Immature natural killer cell (primary cell): ENCODE data around the gene PPM1N. TPM values are rescaled to one million over a fixed set of nuclear protein-coding genes. Genes with fewer than 3 reads are reported as not detected.

ENCODE experiments used
- DNase-seq, 3 donors: peaks; one replicate each; pipeline ENCODE4 v3.0.0; 2022; ENCODE audit warnings: mixed read lengths in 1 of 3
- H3K27ac Mint-ChIP-seq, 6 donors: one replicate each; pipeline ENCODE4 v1.8.0; 2020; ENCODE audit warnings: mixed read lengths in 6 of 6, mild to moderate bottlenecking in 5 of 6, inconsistent platforms in 4 of 6, moderate library complexity in 3 of 6
- H3K27me3 Mint-ChIP-seq, 3 donors: one replicate each; pipeline ENCODE4 v1.8.0; 2020 to 2021; ENCODE audit warnings: low read depth in 3 of 3, mild to moderate bottlenecking in 3 of 3, mixed read lengths in 3 of 3, moderate library complexity in 3 of 3, inconsistent platforms in 1 of 3
- H3K36me3 Mint-ChIP-seq, 3 donors: one replicate each; pipeline ENCODE4 v1.8.0; 2020; ENCODE audit warnings: mixed read lengths in 3 of 3, inconsistent platforms in 2 of 3, mild to moderate bottlenecking in 2 of 3
- H3K4me1 Mint-ChIP-seq, 2 donors: one replicate each; pipeline ENCODE4 v1.8.0; 2020; ENCODE audit warnings: inconsistent platforms in 2 of 2, mild to moderate bottlenecking in 2 of 2, mixed read lengths in 2 of 2, moderate library complexity in 1 of 2
- H3K4me3 Mint-ChIP-seq, 5 donors: one replicate each; pipeline ENCODE4 v1.8.0; 2020; ENCODE audit warnings: mild to moderate bottlenecking in 5 of 5, mixed read lengths in 5 of 5, inconsistent platforms in 3 of 5, moderate library complexity in 3 of 5
- H3K9me3 Mint-ChIP-seq, 6 donors: one replicate each; pipeline ENCODE4 v1.8.0; 2020; ENCODE audit warnings: mild to moderate bottlenecking in 6 of 6, mixed read lengths in 6 of 6, inconsistent platforms in 4 of 6, moderate library complexity in 3 of 6
- polyA plus RNA-seq, 3 donors: library from polyadenylated mRNA; unstranded; fragments of 300-500 nt; fragmentation: Illumina TruSeq; gene quantifications; one replicate each; pipeline ENCODE4 v1.2.3, GENCODE V29; 2021

The PPM1N gene
- polyA plus RNA-seq, 3 donors from 2014 or later: 3.9 to 5.7 (median 4.0) TPM

GRCh38 chr19:45526143-45526542 lies 27.9 kb downstream of the PPM1N start:
- Mint-ChIP-seq H3K4me3 (no peak overlapping the region), H3K4me1 (peaks cover 16 to 23% of the 10 kb centered on the region in 2 donors), H3K36me3 (peaks cover 6 to 30% (median 7%) of the 10 kb centered on the region in 3 donors), H3K9me3 (peaks cover 0 to 1% (median 0%) of the 10 kb centered on the region in 6 donors), H3K27me3 (peaks cover 0 to 7% (median 2%) of the 10 kb centered on the region in 3 donors), H3K27ac (peak overlapping the region in 1 of 6 donors; percentile 7)
- no peak for DNase-seq

- no peak overlapping the region for H3K27ac Mint-ChIP-seq
- H3K36me3 Mint-ChIP-seq: peaks cover 6 to 25% (median 7%) of the 10 kb centered on the region in 3 donors
- H3K4me1 Mint-ChIP-seq: peaks cover 16 to 23% of the 10 kb centered on the region in 2 donors
- no peak overlapping the region for H3K4me3 Mint-ChIP-seq
- peaks cover 0 to 7% (median 2%) of the 10 kb centered on the region in 3 donors for H3K27me3 Mint-ChIP-seq
- no peak for DNase-seq
- H3K9me3 Mint-ChIP-seq: peaks cover 0 to 1% (median 0%) of the 10 kb centered on the region in 6 donors
Observed at GRCh38 chr19:45526971-45527370, 28.7 kb downstream of the PPM1N start.

GRCh38 chr19:45527731-45528130 lies 29.5 kb downstream of the PPM1N start:
- Mint-ChIP-seq H3K27me3 (peaks cover 0 to 9% (median 2%) of the 10 kb centered on the region in 3 donors), H3K9me3 (peaks cover 0 to 1% (median 0%) of the 10 kb centered on the region in 6 donors), H3K27ac (peak overlapping the region in 4 of 6 donors; percentile 14 to 71 (median 36)), H3K4me1 (peaks cover 16 to 23% of the 10 kb centered on the region in 2 donors), H3K4me3 (no peak overlapping the region), H3K36me3 (peaks cover 6 to 25% (median 7%) of the 10 kb centered on the region in 3 donors)
- DNase-seq: no peak

- Mint-ChIP-seq H3K4me1 (peaks cover 14 to 21% of the 10 kb centered on the region in 2 donors), H3K27ac (peak overlapping the region in 2 of 6 donors; percentile 64 to 71), H3K36me3 (peaks cover 6 to 25% (median 7%) of the 10 kb centered on the region in 3 donors), H3K9me3 (peaks cover 0 to 1% (median 0%) of the 10 kb centered on the region in 6 donors), H3K27me3 (peaks cover 0 to 9% (median 2%) of the 10 kb centered on the region in 3 donors), H3K4me3 (peak overlapping the region in 1 of 5 donors; percentile 34)
- no peak for DNase-seq
Observed at GRCh38 chr19:45528149-45528743, 30.0 kb downstream of the PPM1N start.

- Mint-ChIP-seq H3K27me3 (peaks cover 0 to 9% (median 2%) of the 10 kb centered on the region in 3 donors), H3K36me3 (peaks cover 1 to 20% (median 1%) of the 10 kb centered on the region in 3 donors), H3K27ac (peak overlapping the region in 2 of 6 donors; percentile 39 to 64), H3K4me3 (peak overlapping the region in 1 of 5 donors; percentile 15), H3K9me3 (peaks cover 0 to 1% (median 0%) of the 10 kb centered on the region in 6 donors), H3K4me1 (peaks cover 8 to 15% of the 10 kb centered on the region in 2 donors)
- DNase-seq: no peak
Observed at GRCh38 chr19:45528744-45529419, 30.6 kb downstream of the PPM1N start.

GRCh38 chr19:45529420-45529785 lies 31.2 kb downstream of the PPM1N start:
- Mint-ChIP-seq H3K9me3 (peaks cover 0 to 1% (median 0%) of the 10 kb centered on the region in 6 donors), H3K27ac (peak overlapping the region in 1 of 6 donors; percentile 39), H3K36me3 (peaks cover 0 to 16% (median 0%) of the 10 kb centered on the region in 3 donors), H3K4me3 (peak overlapping the region in 1 of 5 donors; percentile 15), H3K4me1 (peaks cover 6 to 14% of the 10 kb centered on the region in 2 donors), H3K27me3 (peaks cover 0 to 9% (median 2%) of the 10 kb centered on the region in 3 donors)
- no peak for DNase-seq

- no peak overlapping the region for H3K4me3 Mint-ChIP-seq
- peaks cover 0 to 6% (median under 1%) of the 10 kb centered on the region in 3 donors for H3K36me3 Mint-ChIP-seq
- H3K27me3 Mint-ChIP-seq: peaks cover 0 to 7% (median 0%) of the 10 kb centered on the region in 3 donors
- H3K4me1 Mint-ChIP-seq: peaks cover 6 to 14% of the 10 kb centered on the region in 2 donors
- H3K27ac Mint-ChIP-seq: no peak overlapping the region
- no peak for DNase-seq
- H3K9me3 Mint-ChIP-seq: peaks cover 0 to 1% (median 0%) of the 10 kb centered on the region in 6 donors
Observed at GRCh38 chr19:45531349-45531748, 33.1 kb downstream of the PPM1N start.

GRCh38 chr19:45539459-45539858 lies 41.2 kb downstream of the PPM1N start:
- no peak for DNase-seq
- Mint-ChIP-seq H3K27ac (no peak overlapping the region), H3K27me3 (no peaks in the 10 kb centered on the region), H3K4me1 (no peaks in the 10 kb centered on the region), H3K36me3 (peaks cover 0 to 5% (median 0%) of the 10 kb centered on the region in 3 donors), H3K4me3 (no peak overlapping the region), H3K9me3 (no peaks in the 10 kb centered on the region)

GRCh38 chr19:45542234-45542668 lies 44.0 kb downstream of the PPM1N start:
- H3K4me1 Mint-ChIP-seq: no peaks in the 10 kb centered on the region
- no peaks in the 10 kb centered on the region for H3K9me3 Mint-ChIP-seq
- no peak for DNase-seq
- no peak overlapping the region for H3K4me3 Mint-ChIP-seq
- no peaks in the 10 kb centered on the region for H3K27me3 Mint-ChIP-seq
- no peak overlapping the region for H3K27ac Mint-ChIP-seq
- H3K36me3 Mint-ChIP-seq: no peaks in the 10 kb centered on the region

GRCh38 chr19:45547211-45547770 lies 49.0 kb downstream of the PPM1N start:
- peaks cover 0 to 7% (median 4%) of the 10 kb centered on the region in 3 donors for H3K36me3 Mint-ChIP-seq
- no peak for DNase-seq
- no peaks in the 10 kb centered on the region for H3K4me1 Mint-ChIP-seq
- no peak overlapping the region for H3K27ac Mint-ChIP-seq
- no peak overlapping the region for H3K4me3 Mint-ChIP-seq
- no peaks in the 10 kb centered on the region for H3K9me3 Mint-ChIP-seq
- no peaks in the 10 kb centered on the region for H3K27me3 Mint-ChIP-seq

- peaks cover 0 to 7% (median 4%) of the 10 kb centered on the region in 3 donors for H3K36me3 Mint-ChIP-seq
- H3K27ac Mint-ChIP-seq: no peak overlapping the region
- DNase-seq: no peak
- no peaks in the 10 kb centered on the region for H3K4me1 Mint-ChIP-seq
- H3K9me3 Mint-ChIP-seq: no peaks in the 10 kb centered on the region
- H3K27me3 Mint-ChIP-seq: peaks cover 0 to 2% (median 0%) of the 10 kb centered on the region in 3 donors
- no peak overlapping the region for H3K4me3 Mint-ChIP-seq
Observed at GRCh38 chr19:45547965-45548609, 49.8 kb downstream of the PPM1N start.
